ENCODE results near the gene NUP107. TPM values are rescaled to one million over a fixed set of nuclear protein-coding genes. Genes with fewer than 3 reads are reported as not detected.

NUP107 gene
- total RNA-seq, 3 donors from 2014 or later (not counting 1 experiment from before 2014, with no cell fraction given), result 54.9 to 69.2 (median 62.0) TPM

GRCh38 chr12:68768431-68768939 lies 81.7 kb downstream of the NUP107 start:
- H3K27me3 Mint-ChIP-seq (ENCODE audit: low read depth in 2 of 2), result no peaks in the 10 kb centered on the region

GRCh38 chr12:68769941-68770340 lies 83.2 kb downstream of the NUP107 start:
- Mint-ChIP-seq H3K27ac (no peak overlapping the region), H3K4me1 (peaks cover 6 to 7% of the 10 kb centered on the region in 2 donors), H3K4me3 (no peak overlapping the region), H3K27me3 (ENCODE audit: low read depth in 2 of 2) (no peaks in the 10 kb centered on the region), H3K9me3 (no peaks in the 10 kb centered on the region), H3K36me3 (no peaks in the 10 kb centered on the region)
- no peak for TF ChIP-seq CTCF (IDR thresholded peaks at IDR 0.05)
- Histone ChIP-seq H3K36me3 (ENCODE audit: control insufficient read depth, insufficient read depth, low read length) (peaks cover 4% of the 10 kb centered on the region), H3K4me1 (ENCODE audit: control insufficient read depth, insufficient read depth, low read length) (peaks cover 7% of the 10 kb centered on the region), H3K27ac (ENCODE audit: low read length) (no peak overlapping the region), H3K9me3 (ENCODE audit: control insufficient read depth, insufficient read depth, low read length) (no peaks in the 10 kb centered on the region), H3K4me3 (ENCODE audit: low read length) (no peak overlapping the region), H3K27me3 (ENCODE audit: control insufficient read depth, insufficient read depth, low read length) (no peaks in the 10 kb centered on the region)
- 93% methylated on average over 1 of the region's 1 CpG for WGBS (ENCODE audit: insufficient coverage)
- ATAC-seq (no peak), DNase-seq (no peak)
- intact Hi-C loops (cut with micrococcal nuclease), result no loop called here

More at GRCh38 chr12:68768431-68768939, 81.7 kb downstream of the NUP107 start:
- 100% methylated on average over 2 of the region's 4 CpGs for WGBS (ENCODE audit: insufficient coverage)
- peaks cover 7% of the 10 kb centered on the region for H3K4me1 ChIP-seq (ENCODE audit: control insufficient read depth, insufficient read depth, low read length)
- DNase-seq, result no peak
- no peak for TF ChIP-seq CTCF (IDR thresholded peaks at IDR 0.05)
- H3K36me3 ChIP-seq (ENCODE audit: control insufficient read depth, insufficient read depth, low read length), result peaks cover 13% of the 10 kb centered on the region
- Mint-ChIP-seq H3K27ac (no peak overlapping the region), H3K4me3 (no peak overlapping the region), H3K36me3 (no peaks in the 10 kb centered on the region), H3K4me1 (peaks cover 6 to 7% of the 10 kb centered on the region in 2 donors), H3K9me3 (no peaks in the 10 kb centered on the region)
- no peaks in the 10 kb centered on the region for H3K9me3 ChIP-seq (ENCODE audit: control insufficient read depth, insufficient read depth, low read length)
- no peak overlapping the region for H3K4me3 ChIP-seq (ENCODE audit: low read length)
- intact Hi-C loops (cut with micrococcal nuclease), result no loop called here
- ATAC-seq, result no peak
- H3K27me3 ChIP-seq (ENCODE audit: control insufficient read depth, insufficient read depth, low read length), result no peaks in the 10 kb centered on the region
- no peak overlapping the region for H3K27ac ChIP-seq (ENCODE audit: low read length)

- Histone ChIP-seq H3K27ac (ENCODE audit: low read length) (no peak overlapping the region), H3K9me3 (ENCODE audit: control insufficient read depth, insufficient read depth, low read length) (no peaks in the 10 kb centered on the region), H3K27me3 (ENCODE audit: control insufficient read depth, insufficient read depth, low read length) (no peaks in the 10 kb centered on the region), H3K4me1 (ENCODE audit: control insufficient read depth, insufficient read depth, low read length) (peaks cover 7% of the 10 kb centered on the region), H3K36me3 (ENCODE audit: control insufficient read depth, insufficient read depth, low read length) (peaks cover 4% of the 10 kb centered on the region), H3K4me3 (ENCODE audit: low read length) (no peak overlapping the region)
- Mint-ChIP-seq H3K9me3 (no peaks in the 10 kb centered on the region), H3K36me3 (no peaks in the 10 kb centered on the region), H3K27ac (no peak overlapping the region), H3K4me3 (no peak overlapping the region), H3K27me3 (ENCODE audit: low read depth in 2 of 2) (no peaks in the 10 kb centered on the region), H3K4me1 (peaks cover 6 to 7% of the 10 kb centered on the region in 2 donors)
- no peak for TF ChIP-seq CTCF (IDR thresholded peaks at IDR 0.05)
- ATAC-seq, result no peak
- intact Hi-C loops (cut with micrococcal nuclease), result no loop called here
- DNase-seq, result no peak
- WGBS (ENCODE audit: insufficient coverage), result 99% methylated on average over 5 of the region's 5 CpGs
Measured at GRCh38 chr12:68771223-68771925, 84.6 kb downstream of the NUP107 start.
